Neural cell (in vitro differentiated cells): ENCODE results near the gene TSPAN4. TPM values are rescaled to one million over a fixed set of nuclear protein-coding genes. Genes with fewer than 3 reads are reported as not detected.

ENCODE experiments used
- H2AFZ ChIP-seq: fragments of 200-600, 300-800 bp; sonication (generic), shearing (Covaris generic); 2 replicates; pipeline ENCODE4 v1.6.0; 2014; ENCODE audit warnings: low read depth, mild to moderate bottlenecking, antibody characterized with exemption, low read length, moderate library complexity
- H3F3A ChIP-seq: fragments of 200-600 bp; shearing (Covaris generic); 2 replicates; pipeline ENCODE4 v1.6.1; 2016; ENCODE audit warnings: mild to moderate bottlenecking, moderate library complexity, mixed read lengths, antibody characterized with exemption, low read length; ENCODE audit not compliant: insufficient read depth, poor library complexity, severe bottlenecking
- H3K27ac ChIP-seq: fragments of 200-600, 300-800 bp; sonication (generic), shearing (Covaris generic); 2 replicates; pipeline ENCODE4 v1.5.1; 2014; ENCODE audit warnings: mild to moderate bottlenecking, low read length, moderate library complexity
- H3K27me3 ChIP-seq: fragments of 300-800, 200-600 bp; sonication (generic), shearing (Covaris generic); 2 replicates; pipeline ENCODE4 v1.6.0; 2014; ENCODE audit warnings: mild to moderate bottlenecking, low read depth, low read length, moderate library complexity; ENCODE audit not compliant: insufficient read depth
- H3K36me3 ChIP-seq: fragments of 300-800, 200-600 bp; sonication (generic), shearing (Covaris generic); 2 replicates; pipeline ENCODE4 v1.5.1; 2014; ENCODE audit warnings: mild to moderate bottlenecking, antibody characterized with exemption, low read length, moderate library complexity; ENCODE audit not compliant: insufficient read depth
- H3K4me2 ChIP-seq: fragments of 300-800, 200-600 bp; sonication (generic), shearing (Covaris generic); 2 replicates; pipeline ENCODE4 v1.6.0; 2014; ENCODE audit warnings: mild to moderate bottlenecking, low read length
- H3K4me3 ChIP-seq: fragments of 300-800, 200-600 bp; sonication (generic), shearing (Covaris generic); 2 replicates; pipeline ENCODE4 v1.5.1; 2014; ENCODE audit warnings: mild to moderate bottlenecking, low read length, moderate library complexity
- H3K79me2 ChIP-seq: fragments of 200-600 bp; shearing (Covaris generic); replicated peaks from 2 replicates; pipeline ENCODE4 v1.6.0; 2014; ENCODE audit warnings: mild to moderate bottlenecking, low read length, moderate library complexity; ENCODE audit not compliant: insufficient read depth
- H3K9ac ChIP-seq: fragments of 300-800, 200-600 bp; sonication (generic), shearing (Covaris generic); 2 replicates; pipeline ENCODE4 v1.6.1; 2016; ENCODE audit warnings: mild to moderate bottlenecking, low read length, mixed read lengths
- H3K9me2 ChIP-seq: fragments of 200-600 bp; shearing (Covaris generic); 2 replicates; pipeline ENCODE4 v1.6.1; 2016; ENCODE audit warnings: mild to moderate bottlenecking, low read length, mixed read lengths; ENCODE audit not compliant: insufficient read depth
- H3K9me3 ChIP-seq: fragments of 200-600, 300-800 bp; sonication (generic), shearing (Covaris generic); 2 replicates; pipeline ENCODE4 v1.6.1; 2016; ENCODE audit warnings: mild to moderate bottlenecking, mixed run types, low read length, moderate library complexity, mixed read lengths
- H4K20me1 ChIP-seq: fragments of 200-600 bp; shearing (Covaris generic); 2 replicates; pipeline ENCODE4 v1.6.1; 2016; ENCODE audit warnings: mild to moderate bottlenecking, mixed run types; ENCODE audit not compliant: insufficient read depth
- EP300 ChIP-seq: fragments of 450-650 bp; conservative IDR thresholded peaks from 2 replicates; pipeline ENCODE4 v1.6.1; 2014; ENCODE audit warnings: antibody characterized with exemption, mild to moderate bottlenecking, moderate library complexity; ENCODE audit not compliant: poor library complexity, severe bottlenecking
- EZH2 ChIP-seq: fragments of 200-600, 300-800 bp; shearing (Covaris generic), sonication (generic); IDR thresholded peaks from 2 replicates; pipeline ENCODE4 v1.6.1; 2014; ENCODE audit warnings: antibody characterized with exemption, low read length, borderline replicate concordance, mild to moderate bottlenecking; ENCODE audit not compliant: insufficient read depth, poor library complexity, severe bottlenecking
- MXI1 ChIP-seq: fragments of 450-650 bp; conservative IDR thresholded peaks from 2 replicates; pipeline ENCODE4 v1.6.1; 2014; ENCODE audit warnings: antibody characterized with exemption, mild to moderate bottlenecking; ENCODE audit not compliant: poor library complexity, severe bottlenecking
- SMC3 ChIP-seq: fragments of 450-650 bp; conservative IDR thresholded peaks from 2 replicates; pipeline ENCODE4 v1.6.1; 2014; ENCODE audit warnings: antibody characterized with exemption, mild to moderate bottlenecking, moderate library complexity; ENCODE audit not compliant: poor library complexity
- TAF1 ChIP-seq: IDR thresholded peaks from 2 replicates; pipeline ENCODE4 v1.6.1; 2012; ENCODE audit warnings: low read depth
- polyA plus RNA-seq: library from polyadenylated mRNA; depleted of rRNA; stranded (reverse); fragments of >200 nt; gene quantifications from 2 replicates; pipeline ENCODE4 v1.2.3, GENCODE V29; 2014
- TF ChIP-seq, protein P1 (sequence below): fragments of 450-650 bp; IDR thresholded peaks from 2 replicates; pipeline ENCODE4 v1.5.1; 2014; ENCODE audit warnings: antibody characterized with exemption, mild to moderate bottlenecking, moderate library complexity; ENCODE audit not compliant: poor library complexity, severe bottlenecking

TSPAN4 gene
- polyA plus RNA-seq, 1 donor from 2014 or later = 68.1 TPM

DNA sequence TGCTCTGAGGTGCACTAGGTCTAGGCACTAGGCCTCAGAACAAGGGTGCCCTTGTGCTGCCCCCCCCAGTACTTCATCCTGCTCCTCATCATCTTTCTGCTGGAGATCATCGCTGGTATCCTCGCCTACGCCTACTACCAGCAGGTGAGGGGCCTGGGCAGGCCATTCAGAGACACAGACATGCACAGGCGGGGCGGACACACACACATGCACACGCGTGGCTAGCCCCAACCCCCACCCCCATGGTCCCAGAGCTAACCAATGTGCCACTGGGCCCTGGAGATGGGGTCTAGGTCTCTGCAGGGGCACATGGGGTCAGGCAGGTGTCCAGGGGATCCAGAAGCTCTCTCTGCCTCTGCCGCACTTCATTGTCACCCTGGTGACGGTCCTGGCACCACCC lies 6.0 kb upstream of the TSPAN4 start:
- Histone ChIP-seq H3K27me3 (no peaks in the 10 kb centered on the region), H3K4me3 (no peak overlapping the region), H3F3A (no peaks in the 10 kb centered on the region), H3K9ac (no peak overlapping the region), H3K79me2 (peaks cover 6% of the 10 kb centered on the region), H3K4me2 (no peak overlapping the region), H3K27ac (no peak overlapping the region), H2AFZ (no peak overlapping the region), H4K20me1 (no peaks in the 10 kb centered on the region), H3K9me3 (no peaks in the 10 kb centered on the region), H3K36me3 (no peaks in the 10 kb centered on the region), H3K9me2 (no peaks in the 10 kb centered on the region)
- TF ChIP-seq EZH2 = no peak
- no peak for TF ChIP-seq TAF1
- TF ChIP-seq, protein P1, sequence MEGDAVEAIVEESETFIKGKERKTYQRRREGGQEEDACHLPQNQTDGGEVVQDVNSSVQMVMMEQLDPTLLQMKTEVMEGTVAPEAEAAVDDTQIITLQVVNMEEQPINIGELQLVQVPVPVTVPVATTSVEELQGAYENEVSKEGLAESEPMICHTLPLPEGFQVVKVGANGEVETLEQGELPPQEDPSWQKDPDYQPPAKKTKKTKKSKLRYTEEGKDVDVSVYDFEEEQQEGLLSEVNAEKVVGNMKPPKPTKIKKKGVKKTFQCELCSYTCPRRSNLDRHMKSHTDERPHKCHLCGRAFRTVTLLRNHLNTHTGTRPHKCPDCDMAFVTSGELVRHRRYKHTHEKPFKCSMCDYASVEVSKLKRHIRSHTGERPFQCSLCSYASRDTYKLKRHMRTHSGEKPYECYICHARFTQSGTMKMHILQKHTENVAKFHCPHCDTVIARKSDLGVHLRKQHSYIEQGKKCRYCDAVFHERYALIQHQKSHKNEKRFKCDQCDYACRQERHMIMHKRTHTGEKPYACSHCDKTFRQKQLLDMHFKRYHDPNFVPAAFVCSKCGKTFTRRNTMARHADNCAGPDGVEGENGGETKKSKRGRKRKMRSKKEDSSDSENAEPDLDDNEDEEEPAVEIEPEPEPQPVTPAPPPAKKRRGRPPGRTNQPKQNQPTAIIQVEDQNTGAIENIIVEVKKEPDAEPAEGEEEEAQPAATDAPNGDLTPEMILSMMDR = no peak
- TF ChIP-seq EP300 = no peak

- no peak overlapping the region for H3K4me2 ChIP-seq
- H3K27ac ChIP-seq = no peak overlapping the region
- no peak overlapping the region for H2AFZ ChIP-seq
- no peaks in the 10 kb centered on the region for H3K9me2 ChIP-seq
- no peaks in the 10 kb centered on the region for H3K9me3 ChIP-seq
- H3K79me2 ChIP-seq = peaks cover 12% of the 10 kb centered on the region
- H3F3A ChIP-seq = no peaks in the 10 kb centered on the region
- H4K20me1 ChIP-seq = no peaks in the 10 kb centered on the region
- TF ChIP-seq, protein P1 = no peak
- no peaks in the 10 kb centered on the region for H3K36me3 ChIP-seq
- H3K9ac ChIP-seq = no peak overlapping the region
- H3K27me3 ChIP-seq = no peaks in the 10 kb centered on the region
- no peak overlapping the region for H3K4me3 ChIP-seq
Observed at GRCh38 chr11:837189-837989, 5.3 kb upstream of the TSPAN4 start.

DNA sequence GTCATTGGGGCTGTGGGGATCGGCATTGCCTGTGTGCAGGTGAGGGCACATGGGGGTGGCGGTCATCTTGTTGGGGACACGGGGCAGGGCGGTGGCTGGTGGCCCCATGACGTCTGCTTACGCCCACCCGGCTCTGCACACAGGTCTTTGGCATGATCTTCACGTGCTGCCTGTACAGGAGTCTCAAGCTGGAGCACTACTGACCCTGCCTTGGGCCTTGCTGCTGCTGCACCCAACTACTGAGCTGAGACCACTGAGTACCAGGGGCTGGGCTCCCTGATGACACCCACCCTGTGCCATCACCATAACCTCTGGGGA lies 4.7 kb upstream of the TSPAN4 start:
- no peaks in the 10 kb centered on the region for H3K27me3 ChIP-seq
- H2AFZ ChIP-seq = no peak overlapping the region
- TF ChIP-seq EP300 (no peak), EZH2 (no peak), TAF1 (no peak), SMC3 (no peak), MXI1 (no peak)
- TF ChIP-seq, protein P1 = no peak
- no peaks in the 10 kb centered on the region for H3K36me3 ChIP-seq
- no peak overlapping the region for H3K4me3 ChIP-seq
- no peaks in the 10 kb centered on the region for H3F3A ChIP-seq
- H3K9me2 ChIP-seq = no peaks in the 10 kb centered on the region
- peaks cover 12% of the 10 kb centered on the region for H3K79me2 ChIP-seq
- no peaks in the 10 kb centered on the region for H3K9me3 ChIP-seq
- no peaks in the 10 kb centered on the region for H4K20me1 ChIP-seq
- no peak overlapping the region for H3K4me2 ChIP-seq
- no peak overlapping the region for H3K27ac ChIP-seq
- no peak overlapping the region for H3K9ac ChIP-seq
